ENCODE data around the gene CELF1. TPM values are rescaled to one million over a fixed set of nuclear protein-coding genes. Genes with fewer than 3 reads are reported as not detected.

CELF1 gene
- total and polyA plus RNA-seq, 9 of the 15 experiments (the other 6 are each of a cell fraction or from before 2014, with no cell fraction given): 11.3 to 142 (median 77.4) TPM

GRCh38 chr11:47518212-47518964, 34.5 kb downstream of the CELF1 start (continued):
- 0 out of 2 replicates have a peak, but pooled peaks have one; percentile 36 for TF ChIP-seq JUND (IDR thresholded peaks at IDR 0.05; ENCODE audit: borderline replicate concordance, low read depth, low read length)
- no peak; the same call in 2 of the 3 replicates for TF ChIP-seq JUND (tag; IDR thresholded peaks at IDR 0.05; ENCODE audit: borderline replicate concordance, low read depth, low read length)
- peak; percentile 39; the same call in 1 of the 2 replicates for TF ChIP-seq SMARCE1 (IDR thresholded peaks at IDR 0.05)
- TF ChIP-seq ZFP30 (CRISPR knock-in tag; IDR thresholded peaks at IDR 0.05; ENCODE audit: borderline replicate concordance): no peak
- TF ChIP-seq CUX1 (CRISPR knock-in tag; IDR thresholded peaks at IDR 0.05): no peak
- TF ChIP-seq HDAC1 (IDR thresholded peaks at IDR 0.05): peak in 1 of 2 experiments; percentile 63; a peak in 1 of 4 replicates
- TF ChIP-seq SMARCA4 (IDR thresholded peaks at IDR 0.05): peak; percentile 67
- TF ChIP-seq DPF2 (IDR thresholded peaks at IDR 0.05): peak; percentile 71
- no peak for TF ChIP-seq ZNF717 (CRISPR knock-in tag; IDR thresholded peaks at IDR 0.05)
- TF ChIP-seq ZBTB2 (IDR thresholded peaks at IDR 0.05): 0 out of 2 replicates have a peak, but pooled peaks have one; percentile 28
- 0 out of 2 replicates have a peak, but pooled peaks have one; percentile 12 for TF ChIP-seq ARID3A (IDR thresholded peaks at IDR 0.05; ENCODE audit: borderline replicate concordance, low read depth, low read length)
- no peak for TF ChIP-seq LEF1 (IDR thresholded peaks at IDR 0.05)
- TF ChIP-seq PURB (CRISPR knock-in tag; IDR thresholded peaks at IDR 0.05; ENCODE audit: low read depth): no peak
- TF ChIP-seq MTA2 (IDR thresholded peaks at IDR 0.05; ENCODE audit: low read depth): 0 out of 2 replicates have a peak, but pooled peaks have one; percentile 30
- peak; percentile 20; the same call in 1 of the 2 replicates for TF ChIP-seq CBFA2T2 (conservative IDR thresholded peaks at IDR 0.05)
- no peak for TF ChIP-seq TOE1 (IDR thresholded peaks at IDR 0.05; ENCODE audit: borderline replicate concordance)
- TF ChIP-seq TOE1 (CRISPR knock-in tag; IDR thresholded peaks at IDR 0.05; ENCODE audit: borderline replicate concordance, low read depth): no peak
- TF ChIP-seq MECOM (CRISPR knock-in tag; IDR thresholded peaks at IDR 0.05): peak; percentile 70; the same call in 1 of the 2 replicates
- TF ChIP-seq ZEB2 (IDR thresholded peaks at IDR 0.05): peak; percentile 65; the same call in 1 of the 2 replicates
- TF ChIP-seq MTF1 (CRISPR knock-in tag; IDR thresholded peaks at IDR 0.05; ENCODE audit: borderline replicate concordance): no peak
